CD4-positive, CD25-positive, alpha-beta regulatory T cell (primary cell): ENCODE measurements around the gene CBX3. TPM values are rescaled to one million over a fixed set of nuclear protein-coding genes. Genes with fewer than 3 reads are reported as not detected.

Source experiments
- ATAC-seq, 2 donors: fragments of 150-1000 bp; cut with Tn5 transposase; one replicate each; pipeline ENCODE4 v1.10.0; 2021; ENCODE audit warnings: low read depth in 2 of 2, moderate number of reproducible peaks in 2 of 2, moderate library complexity in 1 of 2
- DNase-seq, 3 donors: peaks; one replicate each; pipeline versions ENCODE4 v3.0.0 to v3.0.0-alpha.2; 2012 to 2022; ENCODE audit warnings: mixed read lengths in 1 of 3
- H3K27ac ChIP-seq: one replicate; pipeline ENCODE4 v1.7.0; 2013; ENCODE audit warnings: mild to moderate bottlenecking, low read length; ENCODE audit not compliant: insufficient read depth, poor library complexity, severe bottlenecking
- H3K27me3 ChIP-seq: one replicate; pipeline ENCODE4 v1.7.0; 2013; ENCODE audit warnings: low read length; ENCODE audit not compliant: control insufficient read depth, insufficient read depth
- H3K36me3 ChIP-seq: one replicate; pipeline ENCODE4 v1.7.0; 2013; ENCODE audit warnings: mild to moderate bottlenecking, low read length, moderate library complexity; ENCODE audit not compliant: control insufficient read depth, insufficient read depth
- H3K4me1 ChIP-seq: 2 replicates; pipeline ENCODE4 v1.7.0; 2013; ENCODE audit warnings: mild to moderate bottlenecking, low read length; ENCODE audit not compliant: insufficient read depth, control insufficient read depth, poor library complexity, severe bottlenecking
- H3K4me3 ChIP-seq: one replicate; pipeline ENCODE4 v1.7.0; 2013; ENCODE audit warnings: low read depth, mild to moderate bottlenecking, low read length, moderate library complexity
- H3K9me3 ChIP-seq, 2 experiments: 1 replicate in 1 of 2; 2 replicates in 1 of 2; pipeline ENCODE4 v1.7.0; 2013; ENCODE audit warnings: low read length in 2 of 2, mild to moderate bottlenecking in 1 of 2, moderate library complexity in 1 of 2; ENCODE audit not compliant: control insufficient read depth in 2 of 2
- H3K27ac Mint-ChIP-seq, 3 donors: one replicate each; pipeline ENCODE4 v1.8.0; 2020 to 2022; ENCODE audit warnings: mild to moderate bottlenecking in 3 of 3, mixed read lengths in 3 of 3, moderate library complexity in 2 of 3
- H3K27me3 Mint-ChIP-seq: one replicate; pipeline ENCODE4 v1.8.0; 2022; ENCODE audit warnings: mild to moderate bottlenecking, mixed read lengths
- H3K36me3 Mint-ChIP-seq: one replicate; pipeline ENCODE4 v1.8.0; 2020; ENCODE audit warnings: mixed read lengths
- H3K4me1 Mint-ChIP-seq, 4 donors: one replicate each; pipeline ENCODE4 v1.8.0; 2020 to 2022; ENCODE audit warnings: mixed read lengths in 4 of 4, mild to moderate bottlenecking in 1 of 4
- H3K4me3 Mint-ChIP-seq, 4 donors: one replicate each; pipeline ENCODE4 v1.8.0; 2020 to 2022; ENCODE audit warnings: mild to moderate bottlenecking in 4 of 4, mixed read lengths in 4 of 4, moderate library complexity in 3 of 4
- H3K9me3 Mint-ChIP-seq, 7 donors: one replicate each; pipeline ENCODE4 v1.8.0; 2020 to 2022; ENCODE audit warnings: mixed read lengths in 7 of 7, mild to moderate bottlenecking in 3 of 7, moderate library complexity in 2 of 7
- polyA plus RNA-seq, 4 donors: library from polyadenylated mRNA; unstranded; fragments of 300-500 nt; fragmentation: Illumina TruSeq; gene quantifications; one replicate each; pipeline ENCODE4 v1.2.3, GENCODE V29; 2021
- total RNA-seq: library from RNA; stranded (reverse); gene quantifications from one replicate; pipeline ENCODE4 v1.2.3, GENCODE V29; 2022

Gene CBX3
- total and polyA plus RNA-seq, 5 donors from 2014 or later, result 89.1 to 135 (median 124) TPM

GRCh38 chr7:26200444-26201246 is 900 bp upstream of the CBX3 start, which contains the start of gene HNRNPA2B1:
Gene HNRNPA2B1 (minus strand): TSS chr7:26200746. CDS start chr7:26200577, 169 bp downstream.
- peaks cover 27% of the 10 kb centered on the region for H3K36me3 ChIP-seq
- peak within 1 kb of the TSS; percentile 99 for H3K27ac ChIP-seq
- Mint-ChIP-seq H3K36me3 (peaks cover 51% of the 10 kb centered on the region), H3K27ac (peak within 1 kb of the TSS; percentile 98 to 100 (median 100)), H3K27me3 (peaks cover 21% of the 10 kb centered on the region), H3K4me1 (peaks cover 41 to 70% (median 47%) of the 10 kb centered on the region in 4 donors), H3K4me3 (peak within 1 kb of the TSS; percentile 99 to 100 (median 100)), H3K9me3 (peaks cover 0 to 8% (median 0%) of the 10 kb centered on the region in 7 donors)
- peaks cover 56% of the 10 kb centered on the region for H3K4me1 ChIP-seq
- ATAC-seq, result peak; percentile 70 to 71
- no peaks in the 10 kb centered on the region for H3K9me3 ChIP-seq
- peak within 1 kb of the TSS; percentile 100 for H3K4me3 ChIP-seq
- DNase-seq, result peak; percentile 96 to 99 (median 99)
- no peaks in the 10 kb centered on the region for H3K27me3 ChIP-seq

DNA sequence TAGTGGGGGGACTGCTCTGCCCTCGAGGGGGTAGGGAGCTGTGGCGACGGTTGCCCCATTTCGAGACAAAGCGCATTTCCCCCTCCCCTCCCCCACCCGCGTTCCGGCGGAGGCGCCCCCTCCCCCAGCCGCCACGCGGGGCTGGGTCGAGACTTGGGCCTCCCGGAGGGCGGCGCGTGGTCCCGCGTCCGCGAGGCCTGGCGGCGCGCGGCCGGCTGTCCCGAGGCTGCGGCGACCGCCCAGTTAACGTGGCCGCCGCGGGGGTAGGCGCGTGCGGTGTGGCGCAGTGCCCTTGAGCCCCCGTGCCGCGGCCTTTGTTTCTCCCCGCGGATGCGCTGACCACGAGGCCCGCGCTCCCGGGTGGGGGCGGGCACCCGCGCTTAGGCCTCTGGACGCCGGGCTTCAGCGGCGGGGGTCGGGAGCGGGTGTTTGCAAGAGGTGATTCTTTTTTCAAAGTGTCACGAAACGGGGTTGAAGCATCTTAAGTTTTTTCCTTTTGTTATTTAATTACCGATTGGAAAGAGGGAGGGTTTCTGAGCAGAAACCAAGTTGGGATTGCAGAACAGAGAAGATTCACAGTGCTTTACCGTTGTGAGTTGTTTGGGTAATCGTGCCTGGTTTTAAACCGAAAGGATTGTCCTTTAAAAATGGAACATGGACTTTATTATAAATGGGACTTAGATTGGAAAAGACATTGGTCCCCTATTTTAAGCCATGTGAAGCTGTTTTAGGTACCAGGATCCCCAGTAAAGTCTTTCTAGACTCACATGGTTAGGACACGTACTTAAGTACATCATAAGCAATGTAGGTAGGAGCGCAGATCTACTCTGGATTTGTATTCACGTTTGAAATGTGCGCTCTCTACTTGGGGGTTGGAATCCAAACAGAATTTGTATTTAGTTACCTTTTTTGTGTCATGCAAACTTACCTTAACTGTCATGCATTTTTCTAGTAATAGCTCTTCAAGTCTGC is 760 bp downstream of the CBX3 start:
- Mint-ChIP-seq H3K4me1 (peaks cover 31 to 70% (median 43%) of the 10 kb centered on the region in 4 donors), H3K36me3 (peaks cover 44% of the 10 kb centered on the region), H3K27ac (peak overlapping the region; percentile 62 to 93 (median 76)), H3K9me3 (peaks cover 0 to 8% (median 0%) of the 10 kb centered on the region in 7 donors), H3K4me3 (peak overlapping the region; percentile 92 to 99 (median 94)), H3K27me3 (peaks cover 21% of the 10 kb centered on the region)
- Histone ChIP-seq H3K27me3 (no peaks in the 10 kb centered on the region), H3K27ac (peak overlapping the region; percentile 99), H3K4me1 (peaks cover 46% of the 10 kb centered on the region), H3K9me3 (no peaks in the 10 kb centered on the region), H3K36me3 (peaks cover 23% of the 10 kb centered on the region), H3K4me3 (peak overlapping the region; percentile 100)
- no peak for ATAC-seq
- DNase-seq, result peak in 2 of 3 donors; percentile 37 to 56

DNA sequence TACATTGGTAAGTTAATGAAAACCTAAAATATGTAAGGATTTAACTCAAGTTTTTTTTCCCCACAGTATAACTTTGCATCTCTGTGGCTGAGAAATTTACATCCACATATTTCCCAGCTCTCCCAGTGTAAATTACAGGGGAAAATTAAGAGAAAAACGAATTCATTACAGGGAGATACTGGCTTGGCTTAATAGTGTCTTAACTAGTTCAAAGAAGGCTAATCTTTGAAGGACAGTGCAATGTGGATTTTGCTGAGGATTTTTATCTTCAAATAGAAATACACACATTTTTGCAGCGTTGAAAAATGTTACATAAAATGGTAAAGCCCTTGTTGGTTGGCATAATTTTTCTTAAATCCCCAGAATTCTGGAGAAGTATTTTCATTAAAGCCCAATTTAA is 1.5 kb downstream of the CBX3 start:
- peak overlapping the region; percentile 99 for H3K27ac ChIP-seq
- Mint-ChIP-seq H3K27ac (peak overlapping the region; percentile 62 to 93 (median 76)), H3K36me3 (peaks cover 42% of the 10 kb centered on the region), H3K4me3 (peak overlapping the region; percentile 86 to 95 (median 92)), H3K9me3 (peaks cover 0 to 8% (median 0%) of the 10 kb centered on the region in 7 donors), H3K4me1 (peaks cover 29 to 69% (median 42%) of the 10 kb centered on the region in 4 donors), H3K27me3 (peaks cover 21% of the 10 kb centered on the region)
- H3K4me3 ChIP-seq, result peak overlapping the region; percentile 100
- ATAC-seq, result no peak
- peaks cover 25% of the 10 kb centered on the region for H3K36me3 ChIP-seq
- no peak for DNase-seq
- no peaks in the 10 kb centered on the region for H3K9me3 ChIP-seq
- no peaks in the 10 kb centered on the region for H3K27me3 ChIP-seq
- peaks cover 41% of the 10 kb centered on the region for H3K4me1 ChIP-seq

DNA sequence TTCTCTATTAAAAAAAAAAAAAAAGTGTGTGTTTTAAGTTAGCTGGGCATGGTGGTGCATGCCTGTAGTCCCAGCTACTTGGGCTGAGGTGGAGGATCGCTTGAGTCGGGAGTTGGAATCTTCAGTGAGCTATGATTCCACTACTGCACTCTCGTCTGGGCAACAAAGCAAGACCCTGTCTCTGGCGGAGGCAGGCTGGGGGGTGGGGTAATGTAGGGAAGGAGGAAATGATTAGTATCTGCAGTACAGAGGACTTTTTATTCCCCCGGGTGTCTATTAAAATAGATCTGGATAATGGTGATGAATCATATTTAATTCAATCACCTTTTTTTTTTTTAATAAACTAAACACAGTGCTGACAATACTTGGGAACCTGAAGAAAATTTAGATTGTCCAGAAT is 6.5 kb downstream of the CBX3 start:
- DNase-seq, result no peak
- no peak overlapping the region for H3K27ac Mint-ChIP-seq
- H3K4me1 Mint-ChIP-seq, result peaks cover 27 to 63% (median 48%) of the 10 kb centered on the region in 4 donors
- peaks cover 39% of the 10 kb centered on the region for H3K36me3 Mint-ChIP-seq
- Histone ChIP-seq H3K4me1 (peaks cover 36% of the 10 kb centered on the region), H3K36me3 (peaks cover 66% of the 10 kb centered on the region), H3K9me3 (no peaks in the 10 kb centered on the region), H3K4me3 (no peak overlapping the region), H3K27me3 (no peaks in the 10 kb centered on the region), H3K27ac (no peak overlapping the region)
- no peaks in the 10 kb centered on the region for H3K27me3 Mint-ChIP-seq
- no peaks in the 10 kb centered on the region for H3K9me3 Mint-ChIP-seq
- no peak overlapping the region for H3K4me3 Mint-ChIP-seq
- no peak for ATAC-seq

GRCh38 chr7:26212921-26213718 is 11.6 kb downstream of the CBX3 start:
- no peak overlapping the region for H3K4me3 Mint-ChIP-seq
- H3K27ac Mint-ChIP-seq, result no peak overlapping the region
- H3K36me3 Mint-ChIP-seq, result peaks cover 26% of the 10 kb centered on the region

GRCh38 chr7:26213807-26214515 is 12.4 kb downstream of the CBX3 start:
- no peaks in the 10 kb centered on the region for H3K9me3 ChIP-seq
- Mint-ChIP-seq H3K36me3 (peaks cover 26% of the 10 kb centered on the region), H3K9me3 (no peaks in the 10 kb centered on the region), H3K4me3 (no peak overlapping the region), H3K4me1 (peaks cover 8 to 20% (median 15%) of the 10 kb centered on the region in 4 donors), H3K27me3 (no peaks in the 10 kb centered on the region), H3K27ac (peak overlapping the region in 1 of 3 donors; percentile 1)
- H3K27me3 ChIP-seq, result no peaks in the 10 kb centered on the region
- H3K27ac ChIP-seq, result no peak overlapping the region
- ATAC-seq (no peak), DNase-seq (no peak)
- peaks cover 43% of the 10 kb centered on the region for H3K36me3 ChIP-seq
- H3K4me1 ChIP-seq, result peaks cover 4% of the 10 kb centered on the region
- no peak overlapping the region for H3K4me3 ChIP-seq

More at GRCh38 chr7:26212921-26213718, 11.6 kb downstream of the CBX3 start:
- Histone ChIP-seq H3K27me3 (no peaks in the 10 kb centered on the region), H3K4me3 (no peak overlapping the region), H3K36me3 (peaks cover 48% of the 10 kb centered on the region), H3K9me3 (no peaks in the 10 kb centered on the region), H3K4me1 (peaks cover 4% of the 10 kb centered on the region), H3K27ac (no peak overlapping the region)
- no peaks in the 10 kb centered on the region for H3K27me3 Mint-ChIP-seq
- no peak for ATAC-seq
- peaks cover 8 to 20% (median 15%) of the 10 kb centered on the region in 4 donors for H3K4me1 Mint-ChIP-seq
- H3K9me3 Mint-ChIP-seq, result no peaks in the 10 kb centered on the region
- DNase-seq, result no peak
